Cerebellar nuclear complex (tissue), 1 donor: Measurements from ENCODE around the gene RETREG1.
"Not testable (repeated sequence)": the region's sequence is repeated elsewhere in the genome, so short reads cannot be mapped to it uniquely, and the experiment has no call there.

Experiments
- DNase-seq, 2 experiments: peaks; one replicate each; lab custom pipeline; 2025; lab: John Stamatoyannopoulos, UW

The RETREG1 gene

DNA sequence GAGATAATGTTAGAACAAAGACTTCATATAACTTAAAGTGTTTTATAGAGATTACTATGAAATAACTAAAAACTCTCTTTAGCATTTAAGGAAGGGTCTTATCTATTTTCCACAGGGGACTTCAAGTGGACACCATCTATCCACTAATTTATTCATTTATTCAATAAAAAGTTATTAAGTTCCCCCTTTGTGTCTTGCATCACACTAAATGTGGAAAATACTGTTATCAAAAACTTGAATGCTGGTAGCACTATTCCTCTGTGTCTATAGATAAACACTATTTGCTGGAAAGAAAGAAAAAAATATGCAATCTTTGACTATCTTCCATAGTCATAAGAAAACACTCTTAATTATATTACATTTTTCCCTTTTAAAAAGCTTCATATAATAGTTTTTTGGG is 131.1 kb downstream of the RETREG1 start:
- no peak for DNase-seq

DNA sequence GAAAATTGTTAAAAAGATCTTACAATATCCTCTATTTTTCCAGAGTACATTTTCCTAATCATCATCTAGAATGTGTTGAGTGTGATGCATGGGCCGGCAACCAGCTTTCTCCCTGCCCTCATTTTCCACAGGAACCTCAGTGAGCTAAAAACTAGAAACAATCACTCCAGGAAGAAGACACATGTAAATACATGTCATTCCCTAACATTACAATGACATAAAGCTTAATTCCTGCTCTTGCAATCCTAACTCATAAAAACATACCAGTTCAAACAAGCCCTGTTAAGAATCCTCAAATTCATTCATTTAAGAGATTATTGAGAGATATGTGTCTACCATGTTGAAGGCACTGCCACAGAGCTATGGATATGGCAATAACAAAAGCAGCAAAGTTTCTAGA is 132.7 kb downstream of the RETREG1 start:
- DNase-seq: no peak

DNA sequence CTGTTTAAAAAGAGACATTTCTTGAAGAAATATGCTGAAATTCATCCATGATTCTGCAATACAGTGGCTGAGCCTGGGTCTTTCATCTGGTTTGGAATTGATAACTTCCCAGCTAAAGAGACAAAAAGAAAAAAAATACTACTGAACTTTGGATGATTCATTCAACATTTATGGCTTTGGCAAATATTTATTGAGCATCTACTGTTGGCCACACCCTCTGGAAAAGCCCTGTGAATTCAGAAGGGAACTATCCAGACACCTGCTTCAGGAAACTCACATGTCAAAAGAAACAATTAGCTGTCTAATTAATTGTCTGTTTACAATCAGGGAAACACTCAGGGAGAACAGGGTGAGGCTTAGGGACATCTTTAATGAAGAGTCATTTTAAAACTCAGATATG is 133.4 kb downstream of the RETREG1 start:
- no peak for DNase-seq

DNA sequence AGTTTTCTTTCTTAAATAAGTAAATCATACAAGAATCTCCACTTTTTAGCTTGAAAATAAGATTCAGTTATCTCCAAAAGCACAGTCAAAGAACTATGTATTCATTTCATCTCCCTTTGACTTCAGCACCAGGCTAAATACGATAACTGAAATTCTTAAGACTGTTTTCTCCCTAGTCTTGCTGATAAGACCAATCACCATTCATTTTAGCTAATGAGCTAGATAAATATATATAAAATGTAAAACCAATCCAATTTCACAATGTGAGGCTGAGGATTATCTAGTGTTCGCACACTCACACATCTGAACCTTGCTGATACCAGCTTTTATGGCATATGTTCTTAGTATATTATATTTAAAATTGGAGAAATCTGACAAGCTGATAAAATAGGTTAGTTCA is 133.9 kb downstream of the RETREG1 start:
- DNase-seq: no peak

DNA sequence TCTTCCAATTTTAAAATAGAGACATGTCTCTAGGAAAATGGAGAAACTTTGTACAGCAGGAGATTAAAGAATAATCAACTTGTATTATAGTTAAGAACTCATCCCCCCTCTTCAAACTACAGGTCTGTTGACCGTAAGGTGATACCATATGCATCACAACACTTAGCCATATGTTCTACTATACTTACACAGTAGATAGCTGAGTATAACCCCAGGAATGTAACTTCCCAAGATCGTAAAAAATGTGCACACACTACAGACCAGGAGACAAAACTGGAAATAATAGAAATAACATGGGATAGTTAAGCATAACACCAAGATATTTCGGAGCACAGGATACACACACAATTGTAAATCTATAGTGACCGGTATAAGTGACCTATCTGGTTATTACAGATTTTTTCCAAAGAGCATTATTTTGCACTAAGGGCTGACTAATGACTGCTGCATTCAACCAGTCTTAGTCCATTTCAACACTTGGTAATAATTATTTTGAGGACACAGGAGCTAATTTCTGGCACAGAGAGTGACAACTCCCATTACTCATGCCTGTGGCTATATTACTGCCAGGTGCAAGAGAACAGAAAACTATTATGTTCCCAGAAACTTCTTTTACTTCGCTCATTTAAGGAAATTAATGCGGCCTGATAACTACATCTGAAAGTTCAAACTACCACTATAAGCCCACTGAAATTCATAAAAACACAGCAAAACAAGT is 135.8 kb downstream of the RETREG1 start:
- DNase-seq: no peak

DNA sequence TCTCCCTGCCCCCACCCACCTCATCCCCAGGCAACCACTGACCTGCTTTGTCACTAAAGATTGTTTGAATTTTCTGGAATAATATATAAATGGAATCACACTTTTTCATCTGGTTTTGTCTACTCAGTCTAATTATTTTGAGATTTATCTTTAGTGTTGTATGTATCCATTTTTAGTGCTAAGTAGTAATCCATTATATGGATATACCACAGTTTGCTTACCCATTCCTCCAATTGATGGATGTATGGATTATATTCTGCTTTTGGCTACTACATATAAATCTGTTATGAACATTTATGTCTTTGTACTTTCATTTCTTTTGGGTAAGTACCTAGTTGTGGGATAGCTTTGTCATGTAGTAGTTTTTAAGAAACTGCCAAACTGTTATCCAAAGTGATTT is 136.7 kb downstream of the RETREG1 start:
- DNase-seq: no peak

DNA sequence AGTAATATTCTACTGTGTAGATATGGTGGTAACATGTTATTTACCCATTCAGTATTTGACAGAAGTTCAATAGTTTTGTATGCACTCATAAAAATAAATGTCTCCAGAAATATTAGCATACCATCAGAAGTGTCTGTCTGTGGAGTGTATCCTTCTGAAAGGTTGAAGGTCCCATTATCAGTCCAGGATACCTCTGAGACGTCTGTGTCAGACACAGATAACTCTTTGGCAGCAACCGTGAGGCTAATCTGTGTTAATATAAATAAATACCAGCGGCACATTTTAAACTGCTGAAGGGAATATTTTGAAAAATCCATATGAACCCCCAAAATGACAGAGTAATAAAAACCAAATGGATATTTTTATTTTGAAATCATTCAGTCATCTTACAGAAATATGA is 139.3 kb downstream of the RETREG1 start:
- no peak for DNase-seq

DNA sequence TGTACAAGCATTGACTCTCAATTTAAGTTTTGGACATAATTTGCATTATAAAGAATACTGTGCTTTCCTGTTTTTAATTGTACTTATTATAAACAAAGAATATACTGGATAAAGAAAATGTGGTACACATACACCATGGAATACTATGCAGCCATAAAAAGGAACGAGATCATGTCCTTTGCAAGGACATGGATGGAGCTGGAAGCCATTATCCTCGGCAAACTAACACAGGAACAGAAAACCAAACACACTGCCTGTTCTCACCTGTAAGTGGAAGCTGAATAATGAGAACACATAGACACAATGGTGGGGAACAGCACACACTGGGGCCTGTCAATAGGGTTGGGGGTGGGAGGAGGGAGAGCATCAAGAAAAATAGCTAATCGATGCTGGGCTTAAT is 140.4 kb downstream of the RETREG1 start:
- not testable (repeated sequence) for DNase-seq

DNA sequence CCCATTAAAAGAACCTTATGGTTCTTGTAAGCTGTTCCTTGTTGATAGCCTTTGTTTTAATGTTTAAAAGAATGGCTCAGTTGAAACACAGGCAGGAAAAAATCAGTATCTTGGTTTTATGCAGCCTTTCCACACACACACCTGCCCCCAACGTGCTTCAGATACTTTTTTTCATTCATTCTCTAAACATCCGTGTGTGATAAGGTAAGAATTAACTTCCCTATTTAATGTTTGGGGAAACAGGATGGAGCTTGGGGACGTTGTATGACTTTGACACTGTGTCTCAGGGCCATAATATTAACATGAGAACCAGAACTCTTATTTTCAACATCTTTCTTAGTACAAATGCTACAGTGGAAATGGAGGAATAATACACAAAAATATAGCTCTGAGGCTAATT is 145.4 kb downstream of the RETREG1 start:
- no peak for DNase-seq

DNA sequence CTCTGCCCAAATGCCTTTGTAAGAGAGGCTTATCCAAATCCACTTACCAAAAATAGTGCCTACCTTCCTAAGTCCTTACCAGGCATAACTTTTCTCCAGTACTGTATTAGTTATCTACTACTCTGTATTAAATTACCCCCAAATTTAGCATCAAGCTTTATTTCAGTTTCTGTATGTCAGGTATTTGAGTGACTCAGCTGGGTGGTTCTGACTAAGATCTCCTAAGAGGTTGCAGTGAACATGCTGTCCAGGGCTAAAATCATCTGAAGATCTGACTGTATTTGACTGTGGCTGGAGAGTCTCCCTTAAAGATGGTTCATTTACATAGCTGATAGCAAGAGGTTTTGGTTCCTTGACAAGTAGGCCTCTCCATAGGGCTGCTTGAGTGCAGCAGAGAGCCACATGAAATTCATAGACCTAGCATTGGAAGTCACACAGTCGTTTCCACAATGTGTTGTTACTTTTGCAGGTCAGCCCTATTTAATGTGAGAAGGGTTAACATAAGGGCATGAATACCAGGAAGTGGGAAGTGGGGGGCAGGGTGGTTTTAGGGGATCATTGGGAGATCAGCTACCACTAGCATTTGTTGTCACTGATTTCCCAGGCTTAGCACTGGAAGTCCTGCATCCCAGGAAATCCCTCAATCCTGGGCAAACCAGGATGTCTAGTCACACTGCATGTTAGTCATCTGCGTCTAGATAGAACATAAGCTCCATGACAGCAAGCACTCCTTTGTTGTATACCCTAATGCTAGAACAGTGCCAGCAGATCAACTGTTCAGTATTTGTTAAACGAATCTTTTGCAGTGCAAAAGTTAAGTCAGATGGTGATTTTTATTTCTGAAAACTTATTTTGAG is 149.2 kb downstream of the RETREG1 start:
- DNase-seq: no peak

DNA sequence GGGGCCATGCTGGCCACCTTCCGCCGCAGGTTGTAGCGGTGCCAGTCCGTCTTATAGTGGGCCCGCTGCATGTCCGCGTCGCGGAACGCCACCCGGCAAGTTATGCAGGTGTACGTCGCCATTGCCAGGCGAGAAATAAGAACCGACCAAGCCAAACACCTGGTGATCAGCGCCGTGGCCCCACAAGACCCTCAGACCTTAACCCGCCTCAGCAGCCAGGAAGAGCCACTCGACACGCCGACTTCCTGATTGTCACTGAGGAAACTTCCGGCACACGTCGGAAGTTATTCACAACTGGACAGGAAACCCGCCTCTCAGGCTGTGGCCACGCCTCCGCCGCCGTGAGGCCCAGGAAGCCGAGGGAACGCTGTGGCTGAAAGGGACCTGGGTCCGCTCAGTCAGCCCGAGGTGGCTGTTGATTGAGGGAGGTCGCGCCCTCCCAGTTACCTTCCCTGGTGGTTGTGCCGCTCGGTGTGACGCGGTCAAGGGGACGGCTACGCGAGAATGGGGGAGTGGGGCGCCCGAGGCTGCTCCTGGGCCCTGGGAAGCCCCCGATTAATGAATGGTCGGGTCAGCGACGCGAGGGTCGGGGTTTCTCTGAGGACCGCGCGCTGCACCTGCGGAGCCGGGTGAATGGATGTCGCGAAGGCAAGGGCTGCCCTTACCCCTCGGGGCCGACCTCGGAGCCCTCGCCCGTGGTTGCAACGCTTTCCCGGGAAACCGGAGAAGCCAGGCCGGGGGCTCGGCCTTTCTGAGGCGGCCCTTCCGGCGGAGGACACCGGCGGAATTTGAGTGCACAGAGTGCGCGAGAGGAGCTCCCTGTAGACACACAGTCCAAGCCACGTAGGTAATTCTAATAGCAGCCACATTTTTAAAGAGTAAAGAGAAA is 151.0 kb downstream of the RETREG1 start, which contains the start of gene ZNF622:
Gene ZNF622 (minus strand): TSS at position 257 of the 889 bp plus-strand sequence. CDS start 135 bp downstream, at position 122.
- DNase-seq: peak; percentile 26 to 86

DNA sequence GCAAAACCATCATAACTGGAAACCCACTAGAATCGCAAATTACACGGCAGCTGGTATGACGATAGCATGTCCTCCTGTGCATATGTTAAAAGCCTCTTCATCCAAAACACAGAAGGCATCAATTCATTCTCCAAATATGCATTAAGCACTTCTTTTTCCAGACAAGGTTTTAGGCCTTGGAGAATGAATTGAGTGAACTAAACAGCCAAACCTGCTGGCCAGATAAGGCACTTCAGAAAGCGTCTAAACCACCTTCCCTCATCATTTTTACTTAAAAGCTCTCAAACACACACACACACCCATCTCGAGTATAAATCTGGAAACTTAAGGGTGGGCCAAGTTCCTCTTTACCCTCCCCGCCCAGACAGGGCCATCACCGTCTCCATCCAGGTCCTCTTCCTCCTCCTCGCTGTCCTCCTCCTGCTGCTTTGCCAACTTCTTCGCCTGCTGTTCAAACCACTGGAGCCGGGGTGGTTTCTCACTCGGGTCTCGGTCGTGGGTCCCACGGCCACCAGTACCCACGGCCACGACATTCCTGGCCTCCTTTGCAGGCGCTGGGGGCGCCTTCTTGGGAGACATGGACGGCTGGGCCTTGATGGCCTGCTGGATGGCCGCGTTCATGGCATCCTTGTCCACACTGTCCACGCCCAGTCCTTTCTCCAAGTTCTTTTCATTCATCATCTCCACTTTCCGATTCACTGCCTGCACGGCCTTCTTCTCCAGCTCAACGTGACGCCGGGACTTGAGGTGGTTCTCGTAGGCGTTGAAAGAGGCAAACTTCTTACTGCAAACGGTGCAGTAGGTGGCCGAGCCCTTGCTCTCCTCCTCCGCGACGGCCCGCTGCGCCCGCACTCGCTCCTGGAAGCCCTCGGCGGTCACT is 151.9 kb downstream of the RETREG1 start:
- DNase-seq: no peak

DNA sequence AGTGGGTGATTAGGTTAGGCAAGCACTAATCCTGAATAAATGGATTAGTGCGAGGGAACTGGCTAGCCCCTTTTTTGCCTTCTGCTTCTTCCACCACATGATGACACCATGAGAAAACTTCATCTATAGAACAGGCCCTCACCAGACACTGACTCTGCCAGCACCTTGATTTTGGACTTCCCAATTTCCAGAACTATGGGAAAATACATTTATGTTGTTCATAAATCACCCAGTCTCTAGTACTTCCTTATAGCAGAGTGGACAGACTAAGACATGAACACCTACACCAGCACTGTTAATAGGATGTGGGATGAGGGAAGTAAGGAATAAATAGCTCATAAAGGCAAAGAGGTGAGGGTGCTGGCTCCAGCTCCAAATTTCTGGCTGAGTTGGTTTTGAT is 152.6 kb downstream of the RETREG1 start:
- no peak for DNase-seq

DNA sequence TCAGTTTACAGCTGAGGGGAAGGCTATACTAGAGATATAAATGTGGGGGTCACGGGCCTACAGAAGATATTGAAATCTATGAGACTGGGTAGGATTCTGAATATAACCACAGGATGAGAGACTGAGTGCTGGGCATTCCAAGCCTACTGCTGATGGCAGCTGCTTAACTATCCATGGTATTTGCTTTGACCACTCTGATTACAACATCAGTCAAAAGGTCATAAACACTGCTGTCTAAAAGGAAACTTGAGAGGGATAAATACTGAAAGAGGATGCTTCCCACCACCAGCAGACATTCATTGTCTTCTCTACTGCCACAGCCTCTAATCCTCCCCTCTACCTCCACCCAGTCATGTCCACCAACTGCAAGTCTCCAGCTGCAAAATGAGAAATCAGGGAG is 155.0 kb downstream of the RETREG1 start:
- no peak for DNase-seq

DNA sequence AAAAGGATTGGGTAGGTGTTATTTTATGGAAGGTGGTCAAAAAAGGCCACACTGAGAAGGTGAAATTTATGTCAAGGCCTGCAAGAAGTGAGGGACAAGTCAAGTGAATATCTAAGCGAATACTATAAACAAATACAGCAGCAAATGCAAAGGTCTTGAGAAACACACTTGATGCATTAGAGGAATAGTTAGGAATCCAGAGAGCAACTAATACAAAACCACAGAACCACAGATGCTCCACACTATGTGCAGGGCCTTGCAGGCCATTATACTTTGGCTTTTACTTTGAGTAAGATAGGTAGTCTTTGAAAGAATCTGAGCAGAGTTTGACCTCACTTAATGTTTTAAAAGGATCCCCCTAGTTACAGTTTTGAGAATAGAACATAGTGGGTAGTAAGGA is 155.8 kb downstream of the RETREG1 start:
- DNase-seq: no peak

DNA sequence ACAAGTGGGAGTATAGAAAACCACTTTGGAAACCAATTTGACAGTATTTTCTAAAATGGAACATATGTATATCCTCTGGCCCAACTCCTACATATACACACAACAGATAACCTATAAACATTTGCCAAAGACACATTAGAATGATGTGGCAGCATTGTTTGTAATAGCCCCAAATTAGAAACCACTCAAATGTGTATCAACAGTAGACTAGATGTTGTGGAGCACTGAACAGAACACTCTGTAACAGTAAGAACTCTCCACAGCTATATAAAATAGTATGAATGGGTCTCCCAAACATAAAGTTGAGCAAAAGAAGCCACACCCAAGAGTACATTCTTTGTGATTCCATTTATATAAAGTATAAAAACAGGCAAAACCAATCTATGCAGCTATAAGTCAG is 157.3 kb downstream of the RETREG1 start:
- DNase-seq: no peak

DNA sequence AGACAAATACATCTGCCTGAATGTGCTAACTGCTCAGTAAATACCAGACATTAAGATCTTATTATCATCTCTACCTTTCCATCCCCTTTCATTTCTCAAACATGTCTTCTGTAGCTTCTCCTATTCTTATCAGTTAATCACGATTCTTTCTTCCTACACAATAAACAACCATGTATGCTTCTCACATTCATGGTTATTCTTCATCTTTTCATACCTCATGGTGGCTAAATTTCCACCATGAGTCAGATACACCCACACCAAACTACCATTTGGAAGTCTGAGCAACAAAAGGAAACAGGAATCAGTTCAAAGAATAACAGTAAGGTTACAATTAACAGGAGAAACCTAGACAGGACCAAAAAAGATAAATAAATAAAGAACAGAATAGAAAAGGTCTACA is 158.9 kb downstream of the RETREG1 start:
- no peak for DNase-seq

DNA sequence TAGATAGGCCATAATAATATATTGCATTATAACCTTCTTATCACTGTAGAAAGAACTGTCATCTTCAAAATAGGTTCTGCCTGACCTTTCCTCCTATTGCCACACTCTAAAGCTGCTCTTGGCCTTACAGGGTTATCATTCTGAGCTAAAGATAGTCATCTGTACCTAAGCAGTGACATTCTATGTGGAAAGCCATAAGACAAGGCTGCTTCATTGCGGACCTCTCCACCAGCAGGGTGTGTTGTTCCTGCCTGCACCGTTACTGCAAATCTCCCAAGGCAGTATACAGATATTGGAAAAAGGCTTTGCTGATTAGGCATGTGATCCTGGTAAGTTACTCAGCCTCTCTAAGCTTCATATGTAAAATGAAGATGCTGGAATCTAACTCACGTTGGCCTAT is 159.3 kb downstream of the RETREG1 start:
- DNase-seq: no peak

DNA sequence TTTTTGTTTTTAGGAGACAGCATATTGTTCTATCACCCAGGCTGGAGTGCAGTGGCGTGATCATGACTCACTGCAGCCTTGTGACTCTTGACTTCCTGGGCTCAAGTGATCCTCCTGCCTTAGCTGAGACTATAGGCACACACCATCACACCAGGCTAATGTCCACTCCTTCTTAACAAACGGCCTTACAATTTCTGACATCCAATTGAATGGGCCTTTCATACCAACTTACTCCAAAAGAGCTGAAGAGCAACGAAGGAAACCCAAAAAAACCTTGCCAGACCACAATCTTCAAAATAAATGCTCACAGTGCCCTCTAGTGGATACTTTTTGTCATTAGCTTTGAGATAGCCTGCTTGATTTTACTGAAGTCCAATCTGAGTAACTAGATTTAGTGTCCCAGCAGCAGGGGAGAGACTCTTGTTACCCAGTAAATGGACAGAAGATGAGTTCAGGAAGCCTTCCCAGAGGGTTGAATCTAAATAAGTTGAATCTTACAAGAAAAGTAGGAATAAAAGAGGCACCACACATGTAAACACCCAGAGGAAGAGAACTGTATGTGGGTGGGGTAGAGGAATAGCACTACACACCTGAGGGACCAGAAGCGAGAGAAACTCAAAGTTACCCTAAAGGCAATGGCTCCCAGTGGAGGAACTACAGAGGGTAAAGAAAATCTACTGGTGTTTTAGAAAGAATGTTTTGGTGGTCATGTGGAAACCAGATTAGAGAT is 160.5 kb downstream of the RETREG1 start:
- DNase-seq: peak in 1 of 2 experiments; percentile 24

DNA sequence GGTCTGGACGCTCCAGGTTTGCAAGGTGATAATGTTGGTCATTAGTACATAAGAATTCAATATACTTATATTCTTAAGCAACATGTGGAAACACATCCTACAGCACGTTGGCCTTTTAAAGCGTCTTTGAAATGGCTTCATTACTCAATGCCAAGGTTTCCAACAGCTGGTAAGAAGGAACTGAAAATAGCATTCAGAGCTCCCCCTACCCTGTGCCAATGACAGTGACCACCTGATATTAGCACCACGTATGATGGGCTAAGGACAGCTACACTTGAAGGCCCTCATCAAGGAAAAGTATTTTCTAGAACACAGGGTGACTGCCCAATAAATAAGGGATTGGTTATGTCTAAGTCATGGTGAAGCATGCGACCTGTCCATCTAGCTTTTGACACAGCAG is 161.1 kb downstream of the RETREG1 start:
- DNase-seq: no peak

DNA sequence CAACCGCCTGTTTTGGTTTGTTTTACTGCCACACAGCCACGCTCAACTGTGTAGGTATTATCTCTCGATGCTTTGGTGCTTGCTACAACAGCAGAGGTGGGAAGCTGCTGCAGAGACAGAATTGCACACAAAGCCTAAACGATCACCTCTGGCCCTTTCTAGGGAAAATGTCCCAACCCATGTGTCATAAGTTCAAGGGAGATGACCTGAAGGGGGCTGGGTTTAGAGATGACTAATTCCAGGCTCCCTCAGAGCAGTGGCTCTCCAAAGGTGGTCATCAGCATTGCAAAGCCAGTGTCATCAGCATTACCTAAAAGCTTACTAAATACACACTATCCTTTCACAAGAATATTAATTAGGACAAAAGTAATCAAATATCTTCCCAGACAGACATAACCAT is 162.1 kb downstream of the RETREG1 start:
- no peak for DNase-seq
